HG02642 (cell line): ENCODE measurements around the gene TMEM37.

Experiments used
- ATAC-seq: cut with Tn5 transposase; IDR thresholded peaks from one replicate; pipeline ENCODE4 v1.9.1; 2021; ENCODE audit warnings: mild to moderate bottlenecking; ENCODE audit not compliant: unreplicated experiment, poor library complexity

The TMEM37 gene

GRCh38 chr2:119416299-119416923 is 15.2 kb upstream of the TMEM37 start:
- ATAC-seq: no peak

GRCh38 chr2:119417908-119418307 is 13.7 kb upstream of the TMEM37 start:
- ATAC-seq: no peak

DNA sequence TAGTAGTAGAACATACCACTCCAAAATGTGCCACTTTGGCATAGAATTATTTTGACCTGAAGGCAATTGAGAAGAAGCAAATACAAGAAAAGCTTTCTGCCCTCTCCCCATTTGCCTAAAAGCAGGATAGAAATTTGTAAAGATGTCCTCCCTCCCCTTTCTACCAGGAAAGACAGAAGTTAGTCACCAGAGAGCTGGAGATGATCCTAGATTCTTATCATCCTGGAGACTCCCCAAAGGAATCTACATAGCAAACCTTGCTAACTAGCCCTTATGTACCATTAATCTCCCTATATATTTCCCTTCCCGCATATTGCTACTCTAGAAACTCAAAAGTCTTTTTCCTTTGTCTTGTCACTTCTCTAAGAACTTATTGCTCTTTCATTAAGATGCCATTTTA is 12.6 kb upstream of the TMEM37 start:
- ATAC-seq: no peak

DNA sequence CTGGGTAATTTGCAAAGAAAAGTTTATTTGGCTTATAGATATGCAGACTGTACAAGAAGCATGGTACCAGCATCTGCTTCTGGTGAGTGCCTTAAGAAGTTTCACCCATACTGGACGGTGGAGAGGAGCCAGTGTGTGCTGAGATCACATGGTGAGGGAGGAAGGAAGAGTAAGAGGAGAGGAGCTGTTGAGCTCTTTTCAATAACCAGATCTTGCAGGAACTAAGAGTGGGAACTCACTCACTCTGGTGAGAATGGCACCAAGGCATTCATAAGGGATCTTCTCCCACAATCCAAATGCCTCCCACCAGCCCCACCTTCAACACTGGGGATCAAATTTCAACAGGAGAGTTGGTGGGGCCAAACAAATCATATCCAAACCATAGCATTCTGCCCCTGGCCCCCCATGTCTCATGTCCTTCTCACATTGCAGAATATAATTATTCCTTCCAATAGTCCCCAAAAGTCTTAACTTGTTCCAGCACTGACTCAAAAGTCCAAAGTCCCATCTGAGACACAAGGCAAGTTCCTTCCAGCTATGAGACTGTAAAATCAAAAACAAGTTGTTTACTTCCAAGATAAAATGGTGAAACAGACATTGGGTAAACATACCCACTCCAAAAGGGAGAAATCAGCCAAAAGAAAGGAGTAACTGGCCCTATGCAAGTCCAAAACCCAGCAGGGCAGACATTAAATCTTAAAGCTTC is 11.7 kb upstream of the TMEM37 start:
- ATAC-seq: no peak

GRCh38 chr2:119421304-119421703 is 10.3 kb upstream of the TMEM37 start:
- ATAC-seq: no peak

DNA sequence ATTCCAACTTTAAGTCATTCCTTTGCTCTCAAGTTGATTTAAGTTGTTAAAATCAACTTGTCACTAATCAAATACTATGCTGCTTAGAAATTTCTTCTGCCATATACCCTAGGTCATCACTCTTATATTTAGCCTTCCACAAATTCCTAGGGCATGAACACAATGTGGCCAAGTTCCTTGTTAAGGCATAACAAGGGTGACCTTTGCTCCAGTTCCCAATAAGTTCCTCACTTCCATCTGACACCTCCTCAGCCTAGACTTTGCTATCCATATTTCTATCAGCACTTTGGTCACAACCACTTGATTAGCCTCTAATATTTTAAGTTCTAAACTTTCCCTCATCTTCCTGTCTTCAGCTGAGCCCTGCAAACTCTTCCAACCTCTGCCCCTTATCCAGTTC is 9.9 kb upstream of the TMEM37 start:
- no peak for ATAC-seq

GRCh38 chr2:119422360-119423107 is 9.1 kb upstream of the TMEM37 start:
- no peak for ATAC-seq

GRCh38 chr2:119423108-119423444 is 8.6 kb upstream of the TMEM37 start:
- ATAC-seq: no peak

DNA sequence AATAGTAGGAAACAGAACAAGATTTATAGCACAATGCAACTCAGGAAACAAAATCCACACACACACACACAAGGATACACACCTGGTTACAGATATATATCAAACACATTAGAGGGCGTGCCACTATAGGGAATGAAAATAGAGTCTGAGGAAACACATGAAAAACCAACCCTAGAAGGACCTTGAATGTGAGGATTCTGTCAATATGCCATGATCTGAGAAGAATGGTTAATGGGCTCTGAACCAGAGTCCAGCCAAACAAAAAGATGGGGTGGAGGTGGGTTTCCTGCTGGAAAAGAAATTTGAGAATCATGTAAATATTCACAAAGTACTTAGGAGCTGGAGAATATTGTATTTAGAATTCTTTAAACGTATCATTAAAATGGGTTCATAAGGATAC is 7.8 kb upstream of the TMEM37 start:
- ATAC-seq: no peak

DNA sequence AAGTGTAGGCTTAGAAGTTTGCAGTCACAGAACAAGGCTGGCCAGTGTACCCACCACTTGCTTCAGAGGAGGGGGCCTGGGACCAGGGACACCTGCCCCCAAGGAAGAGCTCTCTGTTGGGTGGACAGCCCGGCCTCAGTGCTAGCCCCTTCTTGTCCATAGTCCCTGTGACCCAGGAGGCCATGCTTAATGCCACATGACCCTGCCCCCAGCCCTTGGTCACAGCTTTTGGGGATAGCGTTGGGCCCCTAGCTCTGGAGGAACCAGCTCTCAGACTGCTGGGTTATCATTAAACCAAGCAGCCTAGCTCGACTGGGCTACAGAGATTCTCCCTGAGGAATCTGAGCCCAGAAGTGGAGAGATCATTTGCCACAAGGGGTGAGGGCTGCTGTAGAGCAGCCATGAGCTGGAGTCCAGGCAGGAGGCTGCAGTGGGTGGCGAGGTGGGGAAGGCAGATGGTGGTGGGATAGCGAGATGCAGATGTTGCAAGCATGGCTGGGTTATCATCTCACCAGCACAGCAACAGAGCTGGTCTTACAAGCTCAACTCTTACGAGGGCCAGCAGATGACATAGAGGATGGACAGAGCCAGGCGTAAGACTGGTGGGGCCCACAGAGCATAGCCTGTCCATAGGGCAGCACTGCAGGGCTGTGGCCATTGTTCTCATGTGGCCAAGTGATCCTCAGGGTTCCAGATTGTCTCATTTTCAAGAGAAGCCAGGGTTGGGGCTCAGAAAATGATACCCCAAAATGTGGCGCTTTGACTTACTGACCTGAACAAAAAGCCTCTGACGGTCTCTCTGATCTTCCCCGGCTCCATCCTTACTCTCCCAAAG is 7.2 kb upstream of the TMEM37 start:
- ATAC-seq: no peak

DNA sequence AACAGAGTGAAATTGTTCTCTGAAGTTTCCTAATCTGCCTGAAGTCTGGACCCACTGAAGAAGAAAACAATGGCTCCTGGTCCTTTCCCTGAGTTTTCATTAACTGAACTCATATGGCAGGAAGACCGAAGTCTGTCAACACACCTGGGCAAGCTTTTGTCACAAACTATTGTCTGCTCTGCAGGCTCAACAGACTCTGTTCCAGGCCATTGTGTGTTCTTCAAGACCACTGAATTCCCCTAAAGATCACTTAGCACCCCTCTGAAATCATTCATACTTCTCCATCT is 6.6 kb upstream of the TMEM37 start:
- no peak for ATAC-seq

GRCh38 chr2:119425620-119426395 is 5.8 kb upstream of the TMEM37 start:
- ATAC-seq: no peak

DNA sequence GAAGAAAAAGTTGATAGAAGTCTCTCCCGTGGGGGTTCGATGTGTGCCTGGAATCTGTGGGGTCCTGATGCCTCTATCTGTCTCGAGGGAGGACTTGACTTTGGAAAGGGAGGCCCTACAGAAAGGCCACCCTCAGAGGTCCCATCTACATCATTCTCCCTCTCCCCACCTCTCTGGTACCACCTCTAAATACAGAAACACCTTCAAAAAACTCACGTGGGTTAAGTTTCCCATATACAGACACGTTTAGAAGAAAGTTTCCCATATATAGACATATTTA is 5.3 kb upstream of the TMEM37 start:
- no peak for ATAC-seq

- no peak for ATAC-seq
Observed at GRCh38 chr2:119426801-119427395, 4.8 kb upstream of the TMEM37 start.

DNA sequence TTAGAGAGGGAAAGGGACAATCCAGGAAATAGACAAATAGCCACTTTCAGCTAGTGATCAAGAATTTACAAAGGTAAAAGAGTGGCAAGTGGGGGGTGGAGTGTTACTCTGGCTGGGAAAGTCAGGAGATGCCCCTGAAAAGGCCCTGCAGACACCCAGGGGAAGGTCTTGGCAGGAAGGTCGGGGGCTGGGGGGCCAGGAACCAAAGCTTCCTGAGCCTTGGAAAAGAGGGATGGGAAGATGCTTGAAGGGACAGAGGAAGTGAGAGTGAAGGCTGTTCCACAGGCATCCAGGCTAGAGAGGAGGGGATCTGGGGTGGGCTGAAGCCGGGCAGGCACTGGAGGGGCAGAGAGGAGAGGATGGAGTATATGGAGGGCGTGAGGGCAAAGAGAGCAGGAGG is 3.9 kb upstream of the TMEM37 start:
- ATAC-seq: no peak

DNA sequence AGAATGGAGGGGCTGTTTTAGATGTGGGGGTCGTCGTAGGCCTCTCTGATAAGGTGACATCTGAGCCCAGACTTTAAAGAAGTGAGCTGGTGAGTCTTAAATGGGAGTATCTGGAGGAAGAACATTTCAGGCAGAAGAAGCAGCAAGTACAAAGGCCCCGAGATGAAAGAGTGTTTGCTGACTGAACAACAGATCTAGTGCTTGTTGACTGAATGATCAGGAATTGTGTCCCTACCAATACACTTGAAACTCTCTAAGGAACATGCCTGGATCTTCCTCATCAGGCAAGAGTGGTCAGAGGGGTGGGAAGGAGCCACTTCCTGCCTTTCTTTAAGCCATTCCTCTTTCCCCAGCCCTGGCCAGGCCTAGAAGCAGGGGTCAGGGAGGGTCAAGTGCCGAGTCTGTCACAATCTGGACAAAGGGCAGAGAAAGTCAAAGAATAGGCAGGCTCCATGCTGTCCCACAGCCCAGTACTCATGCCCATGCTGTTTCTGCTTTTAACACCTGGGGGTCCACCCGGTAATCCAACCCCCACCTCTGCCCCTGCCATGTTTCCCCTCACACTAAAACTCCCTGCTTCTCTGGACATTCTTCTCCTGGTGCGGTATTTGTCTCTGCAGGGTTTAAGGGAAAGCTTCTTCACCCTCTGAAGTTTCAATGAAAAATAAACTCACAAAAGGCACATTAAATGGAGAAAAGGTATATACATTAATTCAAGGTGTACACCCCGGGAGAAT is 3.0 kb upstream of the TMEM37 start:
- ATAC-seq: no peak

GRCh38 chr2:119429225-119429981 is 2.3 kb upstream of the TMEM37 start:
- ATAC-seq: no peak

DNA sequence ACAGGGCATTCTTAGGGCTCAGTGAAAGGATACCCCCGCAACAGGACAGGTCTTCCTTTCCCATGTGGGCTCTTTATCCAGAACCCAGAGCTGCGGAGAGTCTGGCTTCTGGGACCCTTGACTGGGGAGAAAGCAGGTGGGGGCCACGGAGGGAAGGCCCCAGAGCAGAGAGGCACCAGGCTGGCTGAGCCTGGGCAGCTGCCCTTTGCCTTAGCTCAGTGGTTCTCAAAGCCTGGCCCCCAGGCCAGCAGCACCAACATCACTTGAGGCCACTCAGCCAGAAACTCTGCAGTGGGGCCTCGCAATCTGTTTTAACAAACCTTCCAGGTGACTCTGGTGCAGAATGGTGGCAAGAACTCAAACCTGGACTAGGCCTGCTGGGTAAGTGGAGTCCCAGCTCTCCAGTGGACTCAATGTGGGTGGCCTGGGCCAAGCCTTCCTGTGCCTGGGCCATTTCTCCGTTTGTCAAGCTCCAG is 1.6 kb upstream of the TMEM37 start:
- no peak for ATAC-seq
